Ecto neural progenitor cell (in vitro differentiated cells): ENCODE measurements around the gene G6PD.
"Not testable (repeated sequence)": the region's sequence is repeated elsewhere in the genome, so short reads cannot be mapped to it uniquely, and the experiment has no call there.

ENCODE experiments used
- DNase-seq: peaks from one replicate; pipeline ENCODE4 v3.0.0-alpha.2; 2018; ENCODE audit warnings: low spot score

G6PD gene

GRCh38 chrX:154546354-154547244 is at the start of gene G6PD:
Gene G6PD, minus strand, starts transcription at chrX:154546846. Its CDS starts 691 bp downstream, at chrX:154546155.
- DNase-seq, result peak; percentile 85

- DNase-seq, result no peak
Measured at GRCh38 chrX:154595559-154596249, 49.1 kb upstream of the G6PD start.

- no peak for DNase-seq
Measured at GRCh38 chrX:154594491-154594890, 47.8 kb upstream of the G6PD start.

DNA sequence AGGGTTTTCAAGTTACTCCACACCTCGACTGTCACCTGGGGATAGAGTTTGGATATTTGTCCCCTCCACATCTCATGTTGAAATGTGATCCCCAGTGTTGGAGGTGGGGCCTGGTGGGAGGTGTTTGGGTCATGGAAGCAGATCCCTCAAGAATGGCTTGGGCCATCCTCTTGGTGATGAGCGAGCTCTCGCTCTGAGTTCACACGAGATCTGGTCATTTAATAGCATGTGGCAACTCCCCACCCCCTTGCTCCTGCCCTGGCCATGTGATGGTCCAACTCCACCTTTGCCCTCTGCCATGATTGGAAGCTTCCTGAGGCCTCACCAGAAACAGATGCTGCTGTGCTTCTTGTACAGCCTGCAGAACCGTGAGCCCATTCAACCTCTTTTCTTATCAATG is 46.6 kb upstream of the G6PD start:
- DNase-seq, result no peak

DNA sequence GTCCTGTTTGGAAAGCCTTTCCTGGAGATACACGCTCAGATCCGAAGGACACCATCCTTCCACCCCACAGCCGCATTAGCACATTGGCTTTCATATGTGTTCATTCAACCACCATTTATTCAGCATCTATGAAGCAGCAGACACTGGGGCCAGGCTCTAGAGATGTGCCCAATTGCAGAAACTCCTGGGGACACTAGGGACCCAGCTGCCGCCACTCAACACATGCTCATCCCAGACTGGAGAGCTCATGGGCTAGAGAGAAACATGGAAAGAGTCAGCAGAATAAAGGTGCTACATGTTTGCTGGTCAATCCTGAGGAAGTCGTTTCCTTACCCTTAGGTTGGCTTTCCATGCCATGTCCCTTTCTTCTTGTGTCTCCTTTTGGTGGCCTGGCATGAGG is 45.9 kb upstream of the G6PD start:
- DNase-seq, result no peak

GRCh38 chrX:154590415-154590814 is 43.8 kb upstream of the G6PD start:
- not testable (repeated sequence) for DNase-seq

GRCh38 chrX:154584585-154585183 is 38.0 kb upstream of the G6PD start, which contains the start of gene CTAG1A:
Gene CTAG1A, plus strand, starts transcription at chrX:154585133. Its CDS starts 74 bp downstream, at chrX:154585207.
- not testable (repeated sequence) for DNase-seq

GRCh38 chrX:154582994-154583393 is 36.3 kb upstream of the G6PD start:
- DNase-seq, result not testable (repeated sequence)

- not testable (repeated sequence) for DNase-seq
Measured at GRCh38 chrX:154575076-154575475, 28.4 kb upstream of the G6PD start.

GRCh38 chrX:154573061-154573460 is 26.4 kb upstream of the G6PD start:
- not testable (repeated sequence) for DNase-seq

DNA sequence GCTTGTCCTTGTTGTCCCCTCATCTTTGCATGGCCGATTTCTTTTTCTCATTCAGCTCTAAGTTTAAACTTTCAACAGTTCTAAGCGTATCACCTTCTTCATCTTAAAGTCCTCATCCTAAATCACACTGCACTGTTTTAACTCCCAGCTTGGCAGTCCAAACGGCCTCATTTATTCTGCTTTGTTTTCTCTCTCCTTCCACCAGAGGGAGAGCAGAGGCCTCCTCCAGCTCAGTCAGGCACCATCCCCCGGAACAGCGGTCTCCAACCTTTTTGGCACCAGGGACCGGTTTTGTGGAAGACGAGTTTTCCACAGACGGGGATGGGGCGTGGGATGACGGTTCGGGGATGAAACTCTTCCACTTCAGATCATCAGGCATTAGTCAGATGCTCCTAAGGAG is 23.7 kb upstream of the G6PD start:
- DNase-seq, result not testable (repeated sequence)

- not testable (repeated sequence) for DNase-seq
Measured at GRCh38 chrX:154562295-154562694, 15.6 kb upstream of the G6PD start.

DNA sequence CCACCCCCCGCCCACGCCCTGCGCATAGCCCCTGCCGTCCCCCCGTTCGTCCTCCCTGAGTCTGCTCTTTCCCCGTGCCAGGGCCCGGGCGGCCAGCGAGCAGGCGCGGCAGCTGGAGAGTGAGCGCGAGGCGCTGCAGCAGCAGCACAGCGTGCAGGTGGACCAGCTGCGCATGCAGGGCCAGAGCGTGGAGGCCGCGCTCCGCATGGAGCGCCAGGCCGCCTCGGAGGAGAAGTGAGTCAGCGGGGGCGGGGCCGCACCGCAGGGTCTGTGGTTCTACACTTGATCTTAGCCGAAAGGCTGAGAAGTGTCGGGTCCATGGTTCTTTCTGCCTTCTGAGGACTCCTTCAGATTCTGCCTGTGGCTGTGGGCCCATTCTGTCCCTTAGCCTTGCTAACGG is 13.7 kb upstream of the G6PD start:
- DNase-seq, result not testable (repeated sequence)

- not testable (repeated sequence) for DNase-seq
Measured at GRCh38 chrX:154558896-154559295, 12.2 kb upstream of the G6PD start.

- not testable (repeated sequence) for DNase-seq
Measured at GRCh38 chrX:154558060-154558690, 11.5 kb upstream of the G6PD start.

GRCh38 chrX:154552112-154552806 is 5.6 kb upstream of the G6PD start:
- DNase-seq, result not testable (repeated sequence)

DNA sequence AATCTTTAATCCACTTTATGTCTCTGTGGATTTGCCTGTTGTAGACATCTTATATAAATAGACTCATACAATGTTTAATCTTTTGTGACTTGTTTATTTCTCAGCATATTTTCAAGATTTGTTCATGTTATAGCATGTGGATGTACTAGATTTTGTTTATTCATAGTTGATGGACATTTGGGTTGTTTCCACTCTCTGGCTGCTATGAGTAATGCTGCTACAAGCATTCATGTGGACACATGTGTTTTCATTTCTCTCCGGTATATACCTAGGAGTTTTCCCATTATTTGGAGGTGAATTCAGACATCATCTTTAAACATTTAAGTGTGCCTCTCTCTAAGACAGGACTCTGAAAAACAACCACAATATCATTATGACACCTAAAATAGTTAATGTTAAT is 3.1 kb upstream of the G6PD start:
- DNase-seq, result no peak

GRCh38 chrX:154548028-154548316 is 1.3 kb upstream of the G6PD start:
- no peak for DNase-seq

DNA sequence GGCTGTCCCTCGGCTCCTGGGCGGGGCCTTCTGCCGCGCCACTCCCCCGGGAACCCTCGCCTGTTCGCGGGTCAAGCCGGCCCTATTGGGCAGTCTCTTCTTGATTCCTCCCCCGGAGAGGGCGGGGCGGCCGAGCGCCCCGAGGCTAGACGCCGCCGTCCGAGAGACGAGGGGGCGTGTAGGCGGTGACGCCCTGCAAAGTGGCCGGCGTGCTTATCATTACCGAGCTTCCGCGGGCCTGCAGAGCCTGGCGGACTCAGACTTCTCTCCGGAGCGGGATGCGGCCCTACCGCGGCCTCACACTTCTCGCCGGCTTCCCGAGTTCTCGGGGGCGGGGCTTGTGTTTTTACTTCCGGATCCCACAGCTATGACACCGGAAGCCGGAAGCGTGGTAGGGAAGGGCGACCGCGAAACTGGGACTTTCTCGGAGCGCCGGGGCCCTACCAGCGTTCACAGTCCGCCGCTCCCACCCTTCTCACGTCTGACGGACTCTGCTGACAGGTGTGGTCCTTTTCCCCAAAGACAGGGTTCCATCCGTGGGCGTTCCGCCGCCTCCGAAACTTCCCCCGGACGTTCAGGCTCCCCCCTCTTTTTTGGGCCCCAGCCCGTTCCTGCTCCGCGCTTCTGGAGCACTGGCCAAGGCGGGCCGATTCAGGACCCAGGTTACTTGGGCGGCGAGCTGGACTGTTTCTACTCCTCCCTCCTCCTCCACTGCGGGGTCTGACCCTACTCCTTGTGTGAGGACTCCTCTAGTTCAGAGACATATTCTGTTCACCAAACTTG is 790 bp upstream of the G6PD start, which contains the start of gene IKBKG:
IKBKG (plus strand) TSS at position 376 of the 783 bp plus-strand sequence. CDS start 4,383 bp downstream, outside the sequence.
- peak; percentile 90 for DNase-seq

DNA sequence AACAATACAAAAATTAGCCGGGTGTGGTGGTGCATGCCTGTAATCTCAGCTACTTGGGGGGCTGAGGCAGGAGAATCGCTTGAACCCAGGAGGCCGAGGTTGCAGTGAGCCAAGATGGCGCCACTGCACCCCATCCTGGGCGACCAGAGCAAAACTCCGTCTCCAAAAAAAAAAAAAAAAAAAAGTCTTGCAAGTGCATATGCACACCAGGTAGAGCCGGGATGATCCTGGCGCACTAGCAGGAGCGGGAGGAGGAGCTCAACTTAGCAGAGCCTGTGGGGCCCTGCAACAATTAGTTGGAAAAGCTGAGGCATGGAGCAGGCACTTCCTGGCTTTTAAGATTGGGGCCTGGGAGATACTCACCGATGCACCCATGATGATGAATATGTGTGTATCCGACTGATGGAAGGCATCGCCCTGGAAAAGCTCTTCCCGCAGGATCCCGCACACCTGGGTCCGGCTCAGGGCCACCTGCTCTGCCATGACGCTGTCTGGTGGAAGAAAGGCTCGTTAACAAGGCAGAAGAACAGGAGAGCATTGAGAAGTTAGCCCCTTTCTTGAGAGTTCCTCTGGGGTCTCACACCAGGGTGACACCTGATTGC is 872 bp downstream of the G6PD start:
- DNase-seq, result no peak
